GM12801 (cell line): ENCODE results near the gene NNMT.

Experiments
- CTCF ChIP-seq: IDR thresholded peaks from one replicate; pipeline ENCODE4 v1.5.1; 2011; ENCODE audit warnings: control low read depth; ENCODE audit not compliant: insufficient read length; ENCODE audit errors: extremely low read depth

NNMT gene

GRCh38 chr11:114343493-114343892 lies 47.3 kb downstream of the NNMT start:
- no peak for TF ChIP-seq CTCF

- TF ChIP-seq CTCF, result no peak
Measured at GRCh38 chr11:114344494-114344893, 48.3 kb downstream of the NNMT start.

GRCh38 chr11:114345575-114346222 lies 49.5 kb downstream of the NNMT start:
- TF ChIP-seq CTCF, result no peak

GRCh38 chr11:114346709-114347141 lies 50.5 kb downstream of the NNMT start:
- TF ChIP-seq CTCF, result no peak

- no peak for TF ChIP-seq CTCF
Measured at GRCh38 chr11:114348200-114349191, 52.3 kb downstream of the NNMT start.

GRCh38 chr11:114350022-114350421 lies 53.8 kb downstream of the NNMT start:
- TF ChIP-seq CTCF, result no peak

GRCh38 chr11:114353443-114353842 lies 57.2 kb downstream of the NNMT start:
- no peak for TF ChIP-seq CTCF
